ENCODE results near the gene HOXC10.

The HOXC10 gene

DNA sequence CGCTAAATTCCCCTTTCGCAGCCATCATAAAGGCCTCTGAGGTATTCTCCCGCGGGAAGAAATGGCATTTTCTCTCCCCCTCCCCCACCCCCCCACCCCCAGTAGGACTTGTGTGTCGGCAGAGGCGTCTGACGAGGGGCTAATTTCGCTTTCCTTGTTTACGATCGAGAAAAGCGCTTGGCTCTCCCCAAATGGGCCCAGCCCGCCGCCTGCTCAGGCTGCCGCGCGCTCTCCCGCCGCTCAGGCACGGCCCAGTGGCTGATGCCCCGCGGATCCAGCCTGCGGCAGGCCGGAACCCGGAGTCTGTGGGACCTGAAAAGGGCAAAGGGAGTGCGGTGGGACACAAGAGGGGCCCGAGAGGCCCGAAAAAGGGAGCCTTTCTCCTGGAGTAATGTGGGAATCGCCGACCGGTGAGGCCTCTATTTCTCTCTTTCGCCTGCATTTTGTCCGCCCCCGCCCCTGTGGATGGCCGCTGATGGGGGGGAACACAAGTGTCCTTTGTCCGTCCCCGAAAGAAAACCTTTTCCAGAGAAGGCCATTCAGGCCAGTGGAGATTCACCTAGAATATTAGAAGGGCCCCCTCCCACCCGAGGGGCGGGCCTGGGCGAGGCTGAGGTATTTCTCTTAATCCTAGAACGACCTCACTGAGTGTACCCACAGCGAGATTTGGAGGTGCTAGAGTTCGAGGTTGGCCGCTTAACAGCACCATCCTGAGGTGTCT is 34.3 kb downstream of the HOXC10 start:
- Histone ChIP-seq H3K4me2 (ENCODE audit: low read length) (peak overlapping the region; percentile 89; the same call in 1 of the 2 replicates), H4K20me1 (ENCODE audit: control insufficient read depth, insufficient read depth, low read depth, low read length) (no peaks in the 10 kb centered on the region), H3K4me3 (ENCODE audit: low read length) (no peak overlapping the region), H3K36me3 (ENCODE audit: control insufficient read depth, low read length) (no peaks in the 10 kb centered on the region), H3F3A (ENCODE audit: control insufficient read depth, insufficient read depth) (0 out of 2 replicates have a peak, but pooled peaks cover 2% of the 10 kb centered on the region), H3K4me1 (ENCODE audit: control insufficient read depth, low read length) (peaks cover 11% of the 10 kb centered on the region), H3K9me3 (ENCODE audit: control insufficient read depth, insufficient read depth, low read length) (no peaks in the 10 kb centered on the region), H3K9me2 (replicated peaks; ENCODE audit: control insufficient read depth, low read length) (no peaks in the 10 kb centered on the region), H3K27me3 (ENCODE audit: control insufficient read depth, low read length) (peaks cover 37% of the 10 kb centered on the region), H3K79me2 (ENCODE audit: control insufficient read depth, low read length) (0 out of 2 replicates have a peak, but pooled peaks cover 4% of the 10 kb centered on the region), H3K27ac (ENCODE audit: low read depth, low read length) (no peak overlapping the region)
- TF ChIP-seq CTCF (IDR thresholded peaks at IDR 0.05; ENCODE audit: low read depth, low read length, poor library complexity, severe bottlenecking) (no peak), EZH2phosphoT487 (IDR thresholded peaks at IDR 0.05; ENCODE audit: borderline replicate concordance, low read length) (no peak)

DNA sequence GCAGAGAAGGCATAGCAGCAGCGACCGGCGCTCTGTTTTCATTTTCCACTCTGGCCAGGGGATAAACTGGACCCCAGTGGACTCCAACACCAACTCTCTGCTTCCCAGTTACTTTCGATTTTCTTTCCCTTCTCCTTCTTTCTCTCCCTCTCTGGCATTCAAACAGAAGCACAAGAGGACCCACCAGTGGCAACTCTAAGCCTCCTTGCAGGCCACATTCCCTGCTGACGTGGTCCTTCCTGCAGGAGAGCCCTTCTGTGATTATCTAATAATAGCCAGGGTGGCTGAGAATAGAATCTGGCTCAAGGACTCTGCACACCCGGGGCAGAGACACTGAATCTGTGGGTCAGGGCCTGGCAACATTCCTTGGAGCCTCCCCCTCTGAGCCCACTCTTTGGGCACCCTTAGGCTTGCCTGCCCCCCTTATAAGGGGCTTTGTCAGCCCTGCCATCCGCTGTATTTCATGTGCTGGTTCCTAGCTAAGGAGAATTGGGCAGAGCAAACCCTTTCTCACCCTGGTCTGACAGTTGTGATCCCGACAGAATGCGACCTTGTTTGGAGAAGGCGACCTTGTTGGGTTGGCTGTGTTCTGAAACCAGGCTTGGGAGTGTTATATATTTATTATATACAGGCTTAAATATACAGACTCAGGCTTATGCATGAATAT is 35.1 kb downstream of the HOXC10 start:
- peaks cover 11% of the 10 kb centered on the region for H3K4me1 ChIP-seq (ENCODE audit: control insufficient read depth, low read length)
- H3K27me3 ChIP-seq (ENCODE audit: control insufficient read depth, low read length) = peaks cover 36% of the 10 kb centered on the region

GRCh38 chr12:54020591-54021405 is 35.9 kb downstream of the HOXC10 start:
- Histone ChIP-seq H3F3A (ENCODE audit: control insufficient read depth, insufficient read depth) (0 out of 2 replicates have a peak, but pooled peaks cover 2% of the 10 kb centered on the region), H3K27ac (ENCODE audit: low read depth, low read length) (no peak overlapping the region), H3K4me2 (ENCODE audit: low read length) (no peak overlapping the region), H3K4me1 (ENCODE audit: control insufficient read depth, low read length) (peaks cover 14% of the 10 kb centered on the region), H3K79me2 (ENCODE audit: control insufficient read depth, low read length) (0 out of 2 replicates have a peak, but pooled peaks cover 4% of the 10 kb centered on the region), H4K20me1 (ENCODE audit: control insufficient read depth, insufficient read depth, low read depth, low read length) (no peaks in the 10 kb centered on the region), H3K4me3 (ENCODE audit: low read length) (no peak overlapping the region), H3K27me3 (ENCODE audit: control insufficient read depth, low read length) (peaks cover 32% of the 10 kb centered on the region), H3K36me3 (ENCODE audit: control insufficient read depth, low read length) (no peaks in the 10 kb centered on the region), H3K9me2 (replicated peaks; ENCODE audit: control insufficient read depth, low read length) (no peaks in the 10 kb centered on the region), H3K9me3 (ENCODE audit: control insufficient read depth, insufficient read depth, low read length) (no peaks in the 10 kb centered on the region)
- TF ChIP-seq CTCF (IDR thresholded peaks at IDR 0.05; ENCODE audit: low read depth, low read length, poor library complexity, severe bottlenecking) (no peak), EZH2phosphoT487 (IDR thresholded peaks at IDR 0.05; ENCODE audit: borderline replicate concordance, low read length) (no peak)

More for the DNA sequence above, 35.1 kb downstream of the HOXC10 start:
- Histone ChIP-seq H3K4me3 (ENCODE audit: low read length) (no peak overlapping the region), H3K27ac (ENCODE audit: low read depth, low read length) (no peak overlapping the region), H4K20me1 (ENCODE audit: control insufficient read depth, insufficient read depth, low read depth, low read length) (no peaks in the 10 kb centered on the region), H3F3A (ENCODE audit: control insufficient read depth, insufficient read depth) (0 out of 2 replicates have a peak, but pooled peaks cover 2% of the 10 kb centered on the region), H3K36me3 (ENCODE audit: control insufficient read depth, low read length) (no peaks in the 10 kb centered on the region), H3K4me2 (ENCODE audit: low read length) (no peak overlapping the region), H3K79me2 (ENCODE audit: control insufficient read depth, low read length) (0 out of 2 replicates have a peak, but pooled peaks cover 4% of the 10 kb centered on the region), H3K9me2 (replicated peaks; ENCODE audit: control insufficient read depth, low read length) (no peaks in the 10 kb centered on the region), H3K9me3 (ENCODE audit: control insufficient read depth, insufficient read depth, low read length) (no peaks in the 10 kb centered on the region)
- no peak for TF ChIP-seq CTCF (IDR thresholded peaks at IDR 0.05; ENCODE audit: low read depth, low read length, poor library complexity, severe bottlenecking)
- no peak for TF ChIP-seq EZH2phosphoT487 (IDR thresholded peaks at IDR 0.05; ENCODE audit: borderline replicate concordance, low read length)

All from DOHH2 (cell line).